ENCODE results near the gene ROBO1. TPM values are rescaled to one million over a fixed set of nuclear protein-coding genes. Genes with fewer than 3 reads are reported as not detected.

ROBO1 gene
- total and polyA plus RNA-seq, 12 donors = 6.4 to 144 (median 43.9) TPM

DNA sequence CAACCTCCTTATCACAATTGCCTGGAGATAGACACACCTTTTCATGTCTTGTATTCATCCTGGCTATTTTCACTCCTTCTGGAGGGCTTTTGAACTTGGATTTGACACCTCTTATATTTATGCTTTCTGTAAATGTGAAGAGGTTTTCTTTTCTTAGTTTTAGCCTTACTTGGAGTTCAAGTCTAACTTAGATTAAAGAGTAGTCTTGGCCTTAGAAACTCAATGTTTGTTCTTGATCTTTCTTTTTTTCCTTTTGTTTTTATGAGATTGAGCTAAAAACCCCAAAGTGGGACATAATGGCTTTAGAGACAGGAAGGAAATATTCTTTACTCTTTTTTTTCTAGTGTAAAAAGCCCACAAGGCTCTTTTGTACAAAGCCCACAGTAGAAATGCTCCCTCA is 1054.9 kb downstream of the ROBO1 start:
- no peak overlapping the region for H3K4me3 ChIP-seq
- H3K27me3 ChIP-seq = no peaks in the 10 kb centered on the region
- H3K4me1 ChIP-seq (replicated peaks in 1 of 2) = no peaks in the 10 kb centered on the region
- intact Hi-C loops (cut with DNase I) = no loop called here
- H3K27ac ChIP-seq = no peak overlapping the region
- TF ChIP-seq POLR2A (IDR thresholded peaks at IDR 0.05) = no peak
- TF ChIP-seq, protein P1, sequence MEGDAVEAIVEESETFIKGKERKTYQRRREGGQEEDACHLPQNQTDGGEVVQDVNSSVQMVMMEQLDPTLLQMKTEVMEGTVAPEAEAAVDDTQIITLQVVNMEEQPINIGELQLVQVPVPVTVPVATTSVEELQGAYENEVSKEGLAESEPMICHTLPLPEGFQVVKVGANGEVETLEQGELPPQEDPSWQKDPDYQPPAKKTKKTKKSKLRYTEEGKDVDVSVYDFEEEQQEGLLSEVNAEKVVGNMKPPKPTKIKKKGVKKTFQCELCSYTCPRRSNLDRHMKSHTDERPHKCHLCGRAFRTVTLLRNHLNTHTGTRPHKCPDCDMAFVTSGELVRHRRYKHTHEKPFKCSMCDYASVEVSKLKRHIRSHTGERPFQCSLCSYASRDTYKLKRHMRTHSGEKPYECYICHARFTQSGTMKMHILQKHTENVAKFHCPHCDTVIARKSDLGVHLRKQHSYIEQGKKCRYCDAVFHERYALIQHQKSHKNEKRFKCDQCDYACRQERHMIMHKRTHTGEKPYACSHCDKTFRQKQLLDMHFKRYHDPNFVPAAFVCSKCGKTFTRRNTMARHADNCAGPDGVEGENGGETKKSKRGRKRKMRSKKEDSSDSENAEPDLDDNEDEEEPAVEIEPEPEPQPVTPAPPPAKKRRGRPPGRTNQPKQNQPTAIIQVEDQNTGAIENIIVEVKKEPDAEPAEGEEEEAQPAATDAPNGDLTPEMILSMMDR (IDR thresholded peaks at IDR 0.05) = no peak
- DNase-seq = no peak
- no peaks in the 10 kb centered on the region for H3K9me3 ChIP-seq (replicated peaks in 1 of 3)
- no peaks in the 10 kb centered on the region for H3K36me3 ChIP-seq (replicated peaks in 1 of 2)

DNA sequence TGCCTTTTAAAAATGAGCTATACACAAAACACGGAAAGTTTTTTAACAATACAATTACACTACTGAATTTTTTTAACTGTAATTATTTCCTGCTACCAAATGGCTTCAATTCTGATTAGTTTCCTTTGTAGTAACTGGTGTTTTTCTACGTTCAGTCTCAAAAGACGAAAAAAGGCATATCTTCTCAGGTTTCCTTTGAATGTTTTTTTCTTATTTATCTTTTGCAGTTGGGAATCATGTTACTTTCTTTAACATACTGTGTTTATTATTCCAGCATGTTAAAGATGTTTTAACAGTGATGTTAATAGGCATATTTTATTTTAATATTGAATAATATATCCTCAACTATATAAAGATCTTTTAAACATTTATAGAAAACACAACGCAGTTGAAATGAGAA is 1055.5 kb downstream of the ROBO1 start:
- Histone ChIP-seq H3K27me3 (no peaks in the 10 kb centered on the region), H3K4me3 (no peak overlapping the region), H3K4me1 (replicated peaks in 1 of 2) (no peaks in the 10 kb centered on the region), H3K9me3 (replicated peaks in 1 of 3) (no peaks in the 10 kb centered on the region), H3K36me3 (replicated peaks in 1 of 2) (no peaks in the 10 kb centered on the region), H3K27ac (no peak overlapping the region)
- no peak for TF ChIP-seq POLR2A (IDR thresholded peaks at IDR 0.05)
- TF ChIP-seq, protein P1 (IDR thresholded peaks at IDR 0.05) = no peak
- intact Hi-C loops (cut with DNase I) = no loop called here
- no peak for DNase-seq
- 84 to 92% (median 88%) methylated on average over 4 of the region's 4 CpGs for WGBS, 4 donors

DNA sequence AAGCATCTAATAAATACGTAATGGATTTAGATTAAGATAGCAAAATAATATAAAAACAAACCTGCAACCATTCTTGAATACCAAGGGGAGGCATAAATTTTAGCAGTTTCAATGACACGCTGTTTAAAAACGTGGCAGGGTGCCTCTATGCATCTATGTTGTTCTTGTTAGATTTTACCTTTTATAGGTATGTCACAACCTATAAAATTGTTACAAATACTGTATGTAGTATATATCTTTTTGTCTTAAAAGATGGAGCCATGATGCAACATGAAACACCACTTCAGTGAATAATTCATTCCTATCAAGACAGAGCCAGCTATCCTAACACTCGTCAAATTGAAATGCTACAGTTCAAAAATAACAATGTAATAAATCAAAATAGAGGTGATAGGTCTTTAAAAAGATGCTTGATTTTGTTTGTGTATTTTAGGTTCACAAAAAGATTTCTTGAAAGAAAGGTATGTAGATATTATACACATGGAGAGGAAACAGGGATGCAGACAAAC is 1059.2 kb downstream of the ROBO1 start:
- 89 to 94% (median 92%) methylated on average over 4 of the region's 4 CpGs for WGBS, 4 donors
- Histone ChIP-seq H3K27me3 (no peaks in the 10 kb centered on the region), H3K27ac (no peak overlapping the region), H3K9me3 (replicated peaks in 1 of 3) (no peaks in the 10 kb centered on the region), H3K4me1 (replicated peaks in 1 of 2) (no peaks in the 10 kb centered on the region), H3K36me3 (replicated peaks in 1 of 2) (no peaks in the 10 kb centered on the region), H3K4me3 (no peak overlapping the region)
- no peak for TF ChIP-seq POLR2A (IDR thresholded peaks at IDR 0.05)
- TF ChIP-seq, protein P1 (IDR thresholded peaks at IDR 0.05) = no peak
- DNase-seq = no peak
- intact Hi-C loops (cut with DNase I) = no loop called here

DNA sequence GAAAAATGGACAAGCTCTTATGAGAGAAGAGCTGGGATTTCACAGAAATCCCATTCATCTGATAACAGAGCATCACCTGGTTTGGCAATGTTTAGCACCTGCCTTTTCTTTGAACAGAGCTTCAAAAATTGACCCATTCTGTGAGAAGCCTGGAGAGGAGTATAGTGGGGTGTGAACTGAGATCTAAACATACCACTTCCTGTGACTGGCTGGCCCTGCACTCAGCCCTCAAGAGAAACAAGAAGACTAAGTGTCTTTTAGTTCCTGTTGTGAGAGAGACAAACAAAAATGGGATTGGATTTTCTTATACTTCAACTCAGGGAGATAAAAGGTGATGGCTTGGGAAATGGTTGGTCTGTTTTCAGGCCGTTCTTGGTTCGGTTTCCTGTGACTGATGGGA is 1060.2 kb downstream of the ROBO1 start:
- TF ChIP-seq, protein P1 (IDR thresholded peaks at IDR 0.05) = no peak
- no peak for TF ChIP-seq POLR2A (IDR thresholded peaks at IDR 0.05)
- Histone ChIP-seq H3K36me3 (replicated peaks in 1 of 2) (no peaks in the 10 kb centered on the region), H3K27ac (no peak overlapping the region), H3K27me3 (no peaks in the 10 kb centered on the region), H3K4me1 (replicated peaks in 1 of 2) (no peaks in the 10 kb centered on the region), H3K4me3 (no peak overlapping the region), H3K9me3 (replicated peaks in 1 of 3) (no peaks in the 10 kb centered on the region)
- intact Hi-C loops (cut with DNase I) = no loop called here
- DNase-seq = no peak
- WGBS, 4 donors = 69 to 84% (median 80%) methylated on average over 2 of the region's 2 CpGs
